ENCODE results near the gene RANBP17. TPM values are rescaled to one million over a fixed set of nuclear protein-coding genes. Genes with fewer than 3 reads are reported as not detected.

The RANBP17 gene
- total and polyA plus RNA-seq, 2 donors (not counting 1 experiment from before 2014, with no cell fraction given) = not detected

- no peak overlapping the region for H3K4me2 ChIP-seq (replicated peaks; ENCODE audit: low read depth, low read length, poor library complexity, severe bottlenecking)
- CTCF ChIA-PET = no interaction called here
- H3K4me1 ChIP-seq (ENCODE audit: control insufficient read depth in 2 of 2, insufficient read depth in 2 of 2, low read length in 2 of 2) = no peaks in the 10 kb centered on the region
- H3K9ac ChIP-seq (ENCODE audit: low read length) = no peak overlapping the region
- H3K9me3 Mint-ChIP-seq (ENCODE audit: insufficient read depth) = no peaks in the 10 kb centered on the region
- POLR2A ChIA-PET = no interaction called here
- no peaks in the 10 kb centered on the region for H3K9me3 ChIP-seq (ENCODE audit: control extremely low read depth in 1 of 3, control insufficient read depth in 2 of 3, insufficient read depth in 1 of 3, low read length in 2 of 3)
- H3K27ac Mint-ChIP-seq = no peak overlapping the region
- TF ChIP-seq CTCF (IDR thresholded peaks at IDR 0.05) (no peak), EZH2 (IDR thresholded peaks at IDR 0.05; ENCODE audit: borderline replicate concordance, insufficient read depth, low read depth, low read length, poor library complexity, severe bottlenecking) (no peak)
- intact Hi-C loops (cut with micrococcal nuclease) = no loop called here
- H3K4me3 ChIP-seq (ENCODE audit: control extremely low read depth in 1 of 5, extremely low read depth in 1 of 5, insufficient read depth in 1 of 5, low read depth in 2 of 5, low read length in 4 of 5) = no peak overlapping the region
- DNase-seq (no peak), ATAC-seq (ENCODE audit: low read depth) (no peak)
- no peaks in the 10 kb centered on the region for H3K27me3 ChIP-seq (replicated peaks in 1 of 4; ENCODE audit: control extremely low read depth in 1 of 4, control insufficient read depth in 3 of 4, insufficient read depth in 4 of 4, low read length in 3 of 4)
- no peaks in the 10 kb centered on the region for H3K4me1 Mint-ChIP-seq
- no CpG with 5 or more reads among the region's 3 CpGs for WGBS (ENCODE audit: insufficient coverage)
- H4K20me1 ChIP-seq (ENCODE audit: control insufficient read depth, insufficient read depth, low read length, poor library complexity, severe bottlenecking) = no peaks in the 10 kb centered on the region
- no peak overlapping the region for H3K27ac ChIP-seq (ENCODE audit: low read length in 2 of 2)
- H3K36me3 ChIP-seq (replicated peaks in 1 of 2; ENCODE audit: control extremely low read depth in 1 of 2, control insufficient read depth in 1 of 2, extremely low read depth in 1 of 2, insufficient read depth in 2 of 2, low read length in 1 of 2) = no peaks in the 10 kb centered on the region
- H3K4me3 Mint-ChIP-seq = no peak overlapping the region
- H3K27me3 Mint-ChIP-seq = no peaks in the 10 kb centered on the region
- no peaks in the 10 kb centered on the region for H3K79me2 ChIP-seq (ENCODE audit: control insufficient read depth, insufficient read depth, low read length)
- no peak overlapping the region for H2AFZ ChIP-seq (ENCODE audit: insufficient read depth, low read depth, low read length, poor library complexity, severe bottlenecking)
Observed at GRCh38 chr5:170945275-170945674, 83.5 kb downstream of the RANBP17 start.

DNA sequence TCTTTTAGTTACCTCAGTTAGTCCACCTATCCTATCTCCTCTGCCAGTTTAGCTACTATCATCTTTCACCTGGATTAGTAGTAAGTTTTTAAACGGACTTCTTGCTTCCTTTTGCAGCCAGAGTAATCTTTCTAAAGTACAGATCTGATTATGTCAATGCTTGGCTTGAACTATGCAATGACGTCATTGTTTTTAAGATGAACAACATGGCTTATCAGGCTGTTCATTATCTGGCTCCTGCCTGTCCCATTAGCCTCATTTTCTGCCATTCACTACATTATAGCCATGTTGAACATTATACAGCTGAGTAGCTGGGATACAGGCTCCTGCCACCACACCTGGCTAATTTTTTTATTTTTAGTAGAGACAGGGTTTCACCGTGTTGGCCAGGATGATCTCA is 98.7 kb downstream of the RANBP17 start:
- Histone ChIP-seq H2AFZ (ENCODE audit: insufficient read depth, low read depth, low read length, poor library complexity, severe bottlenecking) (no peak overlapping the region), H3K4me3 (ENCODE audit: control extremely low read depth in 1 of 5, extremely low read depth in 1 of 5, insufficient read depth in 1 of 5, low read depth in 2 of 5, low read length in 4 of 5) (no peak overlapping the region), H3K27me3 (replicated peaks in 1 of 4; ENCODE audit: control extremely low read depth in 1 of 4, control insufficient read depth in 3 of 4, insufficient read depth in 4 of 4, low read length in 3 of 4) (no peaks in the 10 kb centered on the region), H3K4me1 (ENCODE audit: control insufficient read depth in 2 of 2, insufficient read depth in 2 of 2, low read length in 2 of 2) (no peaks in the 10 kb centered on the region), H3K9me3 (ENCODE audit: control extremely low read depth in 1 of 3, control insufficient read depth in 2 of 3, insufficient read depth in 1 of 3, low read length in 2 of 3) (no peaks in the 10 kb centered on the region), H3K79me2 (ENCODE audit: control insufficient read depth, insufficient read depth, low read length) (no peaks in the 10 kb centered on the region), H3K9ac (ENCODE audit: low read length) (no peak overlapping the region), H3K4me2 (replicated peaks; ENCODE audit: low read depth, low read length, poor library complexity, severe bottlenecking) (no peak overlapping the region), H4K20me1 (ENCODE audit: control insufficient read depth, insufficient read depth, low read length, poor library complexity, severe bottlenecking) (no peaks in the 10 kb centered on the region), H3K36me3 (replicated peaks in 1 of 2; ENCODE audit: control extremely low read depth in 1 of 2, control insufficient read depth in 1 of 2, extremely low read depth in 1 of 2, insufficient read depth in 2 of 2, low read length in 1 of 2) (no peaks in the 10 kb centered on the region), H3K27ac (ENCODE audit: low read length in 2 of 2) (no peak overlapping the region)
- no peak for DNase-seq
- H3K27ac Mint-ChIP-seq = no peak overlapping the region
- H3K9me3 Mint-ChIP-seq (ENCODE audit: insufficient read depth) = no peaks in the 10 kb centered on the region
- no peak for TF ChIP-seq CTCF (IDR thresholded peaks at IDR 0.05)
- no peak for TF ChIP-seq EZH2 (IDR thresholded peaks at IDR 0.05; ENCODE audit: borderline replicate concordance, insufficient read depth, low read depth, low read length, poor library complexity, severe bottlenecking)
- no peaks in the 10 kb centered on the region for H3K27me3 Mint-ChIP-seq
- intact Hi-C loops (cut with micrococcal nuclease) = no loop called here
- no peak overlapping the region for H3K4me3 Mint-ChIP-seq
- POLR2A ChIA-PET = no interaction called here
- WGBS (ENCODE audit: insufficient coverage) = 71% methylated on average over 1 of the region's 3 CpGs
- no peaks in the 10 kb centered on the region for H3K4me1 Mint-ChIP-seq
- CTCF ChIA-PET = no interaction called here
- ATAC-seq (ENCODE audit: low read depth) = no peak
